Astrocyte (in vitro differentiated cells and primary cell): ENCODE measurements around the gene LRP1B.

Source experiments
- CTCF ChIP-seq: IDR thresholded peaks from 2 replicates; pipeline ENCODE4 v1.5.1; 2011; ENCODE audit warnings: low read depth, mild to moderate bottlenecking, inconsistent platforms, low read length, moderate library complexity; ENCODE audit not compliant: insufficient read depth
- EZH2 ChIP-seq: IDR thresholded peaks from 2 replicates; pipeline ENCODE4 v1.6.1; 2012; ENCODE audit warnings: mild to moderate bottlenecking, low read length, inconsistent platforms; ENCODE audit not compliant: insufficient read depth

GRCh38 chr2:141928476-141928875, 202.3 kb downstream of the LRP1B start:
- TF ChIP-seq EZH2 (no peak), CTCF (no peak)
